NCI-H2081 treated with DMSO at 0.1 percent for 48 hours (cell line): ENCODE data around the gene VWA1.
"Not testable (repeated sequence)": the region's sequence is repeated elsewhere in the genome, so short reads cannot be mapped to it uniquely, and the experiment has no call there.

Experiments used
- DNase-seq: peaks from one replicate; lab custom pipeline; 2025; lab: John Stamatoyannopoulos, UW

VWA1 gene

GRCh38 chr1:1424707-1425106 lies 10.8 kb upstream of the VWA1 start:
- no peak for DNase-seq

GRCh38 chr1:1425426-1425752 lies 10.1 kb upstream of the VWA1 start:
- no peak for DNase-seq

GRCh38 chr1:1425753-1426495 lies 9.6 kb upstream of the VWA1 start:
- DNase-seq, result no peak

GRCh38 chr1:1426496-1427105 lies 8.9 kb upstream of the VWA1 start:
- DNase-seq, result no peak

- no peak for DNase-seq
Observed at GRCh38 chr1:1427106-1427819, 8.2 kb upstream of the VWA1 start.

GRCh38 chr1:1427820-1428148 lies 7.7 kb upstream of the VWA1 start:
- DNase-seq, result no peak

GRCh38 chr1:1428174-1428573 lies 7.3 kb upstream of the VWA1 start:
- DNase-seq, result no peak

GRCh38 chr1:1428967-1429366 lies 6.5 kb upstream of the VWA1 start:
- not testable (repeated sequence) for DNase-seq

- no peak for DNase-seq
Observed at GRCh38 chr1:1429671-1430073, 5.8 kb upstream of the VWA1 start.

GRCh38 chr1:1430114-1430982 lies 5.1 kb upstream of the VWA1 start:
- no peak for DNase-seq

GRCh38 chr1:1430992-1431844 lies 4.3 kb upstream of the VWA1 start:
- no peak for DNase-seq

GRCh38 chr1:1431845-1432273 lies 3.6 kb upstream of the VWA1 start:
- no peak for DNase-seq

- DNase-seq, result no peak
Observed at GRCh38 chr1:1432274-1432950, 3.1 kb upstream of the VWA1 start.

GRCh38 chr1:1432951-1433803 lies 2.3 kb upstream of the VWA1 start:
- DNase-seq, result no peak

GRCh38 chr1:1433804-1434130 lies 1.7 kb upstream of the VWA1 start:
- DNase-seq, result no peak

GRCh38 chr1:1434131-1434823 lies 1.2 kb upstream of the VWA1 start:
- no peak for DNase-seq

GRCh38 chr1:1434824-1435105 lies 725 bp upstream of the VWA1 start:
- no peak for DNase-seq

- DNase-seq, result no peak
Observed at GRCh38 chr1:1435911-1436629, 580 bp downstream of the VWA1 start.

- no peak for DNase-seq
Observed at GRCh38 chr1:1436630-1437032, 1.1 kb downstream of the VWA1 start.
